Measurements from ENCODE around the gene TMEM106A. TPM values are rescaled to one million over a fixed set of nuclear protein-coding genes. Genes with fewer than 3 reads are reported as not detected.
"Not testable (repeated sequence)": the region's sequence is repeated elsewhere in the genome, so short reads cannot be mapped to it uniquely, and the experiment has no call there.

Gene TMEM106A
- total RNA-seq, 2 experiments from 2014 or later: 9.4 to 17.1 TPM

GRCh38 chr17:43175213-43176118 lies 36.2 kb upstream of the TMEM106A start:
- no peak overlapping the region for H2AFZ ChIP-seq (ENCODE audit: low read length)
- no TSS peak for BruUV-seq (replicated peaks)
- peaks cover 18% of the 10 kb centered on the region for H3K36me3 ChIP-seq (ENCODE audit: insufficient read depth, low read length)
- peaks cover 12% of the 10 kb centered on the region; the same call in 1 of the 2 replicates for H3K79me2 ChIP-seq (ENCODE audit: insufficient read depth, low read depth, low read length)
- no peaks in the 10 kb centered on the region for H3K9me2 ChIP-seq (ENCODE audit: insufficient read depth, low read length)
- no peak for TF ChIP-seq EZH2phosphoT487 (IDR thresholded peaks at IDR 0.05; ENCODE audit: borderline replicate concordance, low read depth, low read length)
- TF ChIP-seq, protein P1, sequence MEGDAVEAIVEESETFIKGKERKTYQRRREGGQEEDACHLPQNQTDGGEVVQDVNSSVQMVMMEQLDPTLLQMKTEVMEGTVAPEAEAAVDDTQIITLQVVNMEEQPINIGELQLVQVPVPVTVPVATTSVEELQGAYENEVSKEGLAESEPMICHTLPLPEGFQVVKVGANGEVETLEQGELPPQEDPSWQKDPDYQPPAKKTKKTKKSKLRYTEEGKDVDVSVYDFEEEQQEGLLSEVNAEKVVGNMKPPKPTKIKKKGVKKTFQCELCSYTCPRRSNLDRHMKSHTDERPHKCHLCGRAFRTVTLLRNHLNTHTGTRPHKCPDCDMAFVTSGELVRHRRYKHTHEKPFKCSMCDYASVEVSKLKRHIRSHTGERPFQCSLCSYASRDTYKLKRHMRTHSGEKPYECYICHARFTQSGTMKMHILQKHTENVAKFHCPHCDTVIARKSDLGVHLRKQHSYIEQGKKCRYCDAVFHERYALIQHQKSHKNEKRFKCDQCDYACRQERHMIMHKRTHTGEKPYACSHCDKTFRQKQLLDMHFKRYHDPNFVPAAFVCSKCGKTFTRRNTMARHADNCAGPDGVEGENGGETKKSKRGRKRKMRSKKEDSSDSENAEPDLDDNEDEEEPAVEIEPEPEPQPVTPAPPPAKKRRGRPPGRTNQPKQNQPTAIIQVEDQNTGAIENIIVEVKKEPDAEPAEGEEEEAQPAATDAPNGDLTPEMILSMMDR (conservative IDR thresholded peaks at IDR 0.05; ENCODE audit: low read length): no peak
- H4K20me1 ChIP-seq (ENCODE audit: insufficient read depth, low read length): no peaks in the 10 kb centered on the region
- no peaks in the 10 kb centered on the region for H3K9me3 ChIP-seq (ENCODE audit: low read length)
- intact Hi-C loops (cut with micrococcal nuclease; ENCODE audit: unreplicated experiment): no loop called here
- H3K4me3 ChIP-seq (ENCODE audit: low read depth, low read length, poor library complexity, severe bottlenecking): no peak overlapping the region
- peaks cover 23% of the 10 kb centered on the region for H3K4me1 ChIP-seq (ENCODE audit: insufficient read depth, low read length, poor library complexity, severe bottlenecking)
- H3K27ac ChIP-seq (ENCODE audit: low read depth, low read length, poor library complexity, severe bottlenecking): no peak overlapping the region
- no peak overlapping the region for H3K4me2 ChIP-seq (ENCODE audit: low read length)
- CTCF ChIA-PET (ENCODE audit: unreplicated experiment): no interaction called here
- POLR2A ChIA-PET: no interaction called here
- DNase-seq (ENCODE audit: low spot score): no peak

DNA sequence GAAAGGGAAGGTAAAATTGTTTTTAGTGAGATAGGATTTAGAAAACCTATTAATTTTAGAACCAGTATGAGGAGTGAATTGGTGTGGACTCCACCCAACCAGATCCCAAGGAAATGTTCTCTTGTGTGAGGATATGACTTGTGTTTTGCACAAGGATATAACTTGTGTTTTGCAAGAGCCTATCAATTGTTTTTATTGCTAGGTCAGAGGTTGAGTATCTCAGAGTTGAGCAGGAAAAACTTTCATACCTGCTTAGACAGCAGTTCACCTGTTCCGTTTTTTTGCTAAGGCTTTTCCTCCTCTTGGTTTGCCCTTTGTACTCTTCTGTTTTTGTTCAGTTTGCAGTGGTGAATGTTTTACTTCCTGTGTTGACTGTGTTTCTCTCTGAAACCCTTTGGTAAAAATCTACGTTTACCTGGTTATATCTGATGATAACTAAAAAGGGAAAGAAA lies 35.5 kb upstream of the TMEM106A start:
- no peak overlapping the region for H3K4me3 ChIP-seq (ENCODE audit: low read depth, low read length, poor library complexity, severe bottlenecking)
- intact Hi-C loops (cut with micrococcal nuclease; ENCODE audit: unreplicated experiment): no loop called here
- H2AFZ ChIP-seq (ENCODE audit: low read length): no peak overlapping the region
- H3K9me3 ChIP-seq (ENCODE audit: low read length): no peaks in the 10 kb centered on the region
- DNase-seq (ENCODE audit: low spot score): no peak
- no TSS peak for BruUV-seq (replicated peaks)
- H3K79me2 ChIP-seq (ENCODE audit: insufficient read depth, low read depth, low read length): peaks cover 12% of the 10 kb centered on the region; the same call in 1 of the 2 replicates
- no peak for TF ChIP-seq EZH2phosphoT487 (IDR thresholded peaks at IDR 0.05; ENCODE audit: borderline replicate concordance, low read depth, low read length)
- TF ChIP-seq, protein P1 (conservative IDR thresholded peaks at IDR 0.05; ENCODE audit: low read length): no peak
- no peak overlapping the region for H3K27ac ChIP-seq (ENCODE audit: low read depth, low read length, poor library complexity, severe bottlenecking)
- no peaks in the 10 kb centered on the region for H4K20me1 ChIP-seq (ENCODE audit: insufficient read depth, low read length)
- POLR2A ChIA-PET: no interaction called here
- H3K4me1 ChIP-seq (ENCODE audit: insufficient read depth, low read length, poor library complexity, severe bottlenecking): peaks cover 23% of the 10 kb centered on the region
- CTCF ChIA-PET (ENCODE audit: unreplicated experiment): no interaction called here
- peaks cover 21% of the 10 kb centered on the region for H3K36me3 ChIP-seq (ENCODE audit: insufficient read depth, low read length)
- no peaks in the 10 kb centered on the region for H3K9me2 ChIP-seq (ENCODE audit: insufficient read depth, low read length)
- no peak overlapping the region for H3K4me2 ChIP-seq (ENCODE audit: low read length)

- Histone ChIP-seq H3K4me2 (ENCODE audit: low read length) (no peak overlapping the region), H3K4me1 (ENCODE audit: insufficient read depth, low read length, poor library complexity, severe bottlenecking) (peaks cover 11% of the 10 kb centered on the region), H2AFZ (ENCODE audit: low read length) (no peak overlapping the region), H4K20me1 (ENCODE audit: insufficient read depth, low read length) (no peaks in the 10 kb centered on the region), H3K27ac (ENCODE audit: low read depth, low read length, poor library complexity, severe bottlenecking) (no peak overlapping the region), H3K79me2 (ENCODE audit: insufficient read depth, low read depth, low read length) (no peaks in the 10 kb centered on the region), H3K4me3 (ENCODE audit: low read depth, low read length, poor library complexity, severe bottlenecking) (no peak overlapping the region), H3K36me3 (ENCODE audit: insufficient read depth, low read length) (peaks cover 24% of the 10 kb centered on the region), H3K9me2 (ENCODE audit: insufficient read depth, low read length) (no peaks in the 10 kb centered on the region), H3K9me3 (ENCODE audit: low read length) (no peaks in the 10 kb centered on the region)
- intact Hi-C loops (cut with micrococcal nuclease; ENCODE audit: unreplicated experiment): no loop called here
- ChIA-PET POLR2A (interaction anchor here (0.7 to 2.0 kb wide), 2 partner anchors 10 to 132 kb away, joined by 3 to 5 read pairs; no protein-coding TSS in a partner anchor), CTCF (ENCODE audit: unreplicated experiment) (no interaction called here)
- no peak for DNase-seq (ENCODE audit: low spot score)
- no TSS peak for BruUV-seq (replicated peaks)
- no peak for TF ChIP-seq EZH2phosphoT487 (IDR thresholded peaks at IDR 0.05; ENCODE audit: borderline replicate concordance, low read depth, low read length)
- TF ChIP-seq, protein P1 (conservative IDR thresholded peaks at IDR 0.05; ENCODE audit: low read length): no peak
Observed at GRCh38 chr17:43183921-43184320, 27.8 kb upstream of the TMEM106A start.

DNA sequence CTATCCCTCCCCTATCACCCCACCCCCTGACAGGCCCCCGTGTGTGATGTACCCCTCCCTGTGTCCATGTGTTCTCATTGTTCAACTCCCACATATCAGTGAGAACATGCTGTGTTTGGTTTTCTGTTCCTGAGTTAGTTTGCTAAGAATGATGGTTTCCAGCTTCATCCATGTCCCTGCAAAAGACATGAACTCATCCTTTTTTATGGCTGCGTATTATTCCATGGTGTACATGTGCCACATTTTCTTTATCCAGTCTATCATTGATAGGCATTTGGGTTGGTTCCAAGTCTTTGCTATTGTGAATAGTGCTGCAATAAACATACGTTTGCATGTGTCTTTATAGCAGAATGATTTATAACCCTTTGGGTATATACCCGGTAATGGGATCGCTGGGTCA lies 25.0 kb upstream of the TMEM106A start:
- POLR2A ChIA-PET: interaction anchor here (0.6 to 0.7 kb wide), 2 partner anchors 65 to 104 kb away, joined by 3 to 5 read pairs; no protein-coding TSS in a partner anchor

More for the DNA sequence above, 25.0 kb upstream of the TMEM106A start:
- H3K27ac ChIP-seq (ENCODE audit: low read depth, low read length, poor library complexity, severe bottlenecking); intact Hi-C loops (cut with micrococcal nuclease; ENCODE audit: unreplicated experiment); H3K79me2 ChIP-seq (ENCODE audit: insufficient read depth, low read depth, low read length); H3K4me2 ChIP-seq (ENCODE audit: low read length); H4K20me1 ChIP-seq (ENCODE audit: insufficient read depth, low read length); H3K9me2 ChIP-seq (ENCODE audit: insufficient read depth, low read length); H3K9me3 ChIP-seq (ENCODE audit: low read length); CTCF ChIA-PET (ENCODE audit: unreplicated experiment); BruUV-seq (replicated peaks); H3K4me1 ChIP-seq (ENCODE audit: insufficient read depth, low read length, poor library complexity, severe bottlenecking); H3K4me3 ChIP-seq (ENCODE audit: low read depth, low read length, poor library complexity, severe bottlenecking); H2AFZ ChIP-seq (ENCODE audit: low read length); DNase-seq (ENCODE audit: low spot score): not testable (repeated sequence)
- H3K36me3 ChIP-seq (ENCODE audit: insufficient read depth, low read length): peaks cover 33% of the 10 kb centered on the region
